ENCODE results near the gene WDR12. TPM values are rescaled to one million over a fixed set of nuclear protein-coding genes. Genes with fewer than 3 reads are reported as not detected.
"Not testable (repeated sequence)": the region's sequence is repeated elsewhere in the genome, so short reads cannot be mapped to it uniquely, and the experiment has no call there.

Gene WDR12
- total RNA-seq, 3 donors from 2014 or later: 11.5 to 32.8 (median 19.3) TPM

DNA sequence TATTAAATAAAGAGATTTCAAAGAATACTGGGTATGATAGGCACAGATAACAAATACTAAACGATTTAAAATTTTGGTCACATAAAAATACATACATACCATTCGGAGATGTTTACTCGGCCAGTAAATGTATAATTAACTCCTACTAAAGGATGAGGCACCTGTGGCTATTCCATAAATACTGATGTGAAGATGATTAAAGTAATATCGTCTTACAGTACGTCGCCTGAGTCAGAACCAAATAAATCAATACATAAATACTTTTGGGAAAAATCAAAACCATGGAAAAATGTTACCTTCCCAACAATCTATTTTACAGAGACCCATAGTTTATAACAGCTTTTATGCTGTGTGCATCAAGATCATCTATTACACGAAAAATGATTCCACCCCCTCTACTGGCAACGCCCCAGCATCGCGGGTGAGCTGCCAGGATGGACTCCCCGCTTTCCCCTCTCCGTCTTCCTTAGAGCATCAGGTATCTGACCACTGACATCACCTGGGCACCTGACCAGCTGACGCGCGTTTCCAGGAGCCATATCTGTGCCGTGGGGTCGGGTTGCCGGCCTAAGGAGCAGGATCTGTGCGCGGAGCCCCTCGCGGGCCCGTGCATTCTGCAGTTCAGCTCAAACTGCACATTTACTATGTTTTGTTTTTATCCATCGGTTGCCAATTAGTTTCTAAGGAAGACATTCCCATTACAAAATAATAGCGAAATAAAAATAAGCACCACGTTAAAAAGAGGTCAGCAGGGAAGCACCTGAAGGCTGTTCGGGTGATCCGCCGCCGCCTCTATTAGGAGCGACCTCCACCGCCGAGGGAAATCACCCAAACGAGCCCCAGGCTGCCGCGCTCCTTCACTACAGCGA, 40.8 kb downstream of the WDR12 start:
- no peaks in the 10 kb centered on the region for H3K4me1 ChIP-seq
- H3K4me3 ChIP-seq: peak overlapping the region; percentile 58 to 81 (median 77)
- H3K36me3 ChIP-seq: no peaks in the 10 kb centered on the region
- peak; percentile 50 to 59 for DNase-seq (ENCODE audit: low spot score in 2 of 2)
- no peaks in the 10 kb centered on the region for H3K9me3 ChIP-seq
- peak in 1 of 3 donors; percentile 17 for TF ChIP-seq POLR2AphosphoS5 (IDR thresholded peaks at IDR 0.05)
- TF ChIP-seq CTCF (IDR thresholded peaks at IDR 0.05): peak in 1 of 3 donors; percentile 7
- TF ChIP-seq POLR2A (IDR thresholded peaks at IDR 0.05): no peak
- peak overlapping the region; percentile 59 to 81 for H3K27ac ChIP-seq
- H3K27me3 ChIP-seq: no peaks in the 10 kb centered on the region
- intact Hi-C loops (cut with DNase I; ENCODE audit: low total_unique reads): no loop called here

GRCh38 chr2:202861987-202862386, 49.5 kb downstream of the WDR12 start:
- H3K9me3 ChIP-seq: no peaks in the 10 kb centered on the region
- no peaks in the 10 kb centered on the region for H3K27me3 ChIP-seq
- H3K27ac ChIP-seq: no peak overlapping the region
- intact Hi-C loops (cut with DNase I; ENCODE audit: low total_unique reads): no loop called here
- H3K36me3 ChIP-seq: no peaks in the 10 kb centered on the region
- H3K4me3 ChIP-seq: no peak overlapping the region
- TF ChIP-seq POLR2AphosphoS5 (IDR thresholded peaks at IDR 0.05) (no peak), CTCF (IDR thresholded peaks at IDR 0.05) (no peak), POLR2A (IDR thresholded peaks at IDR 0.05) (no peak)
- no peaks in the 10 kb centered on the region for H3K4me1 ChIP-seq
- no peak for DNase-seq (ENCODE audit: low spot score in 2 of 2)

GRCh38 chr2:202858601-202859000, 52.9 kb downstream of the WDR12 start:
- no peaks in the 10 kb centered on the region for H3K36me3 ChIP-seq
- TF ChIP-seq POLR2A (IDR thresholded peaks at IDR 0.05) (no peak), CTCF (IDR thresholded peaks at IDR 0.05) (no peak), POLR2AphosphoS5 (IDR thresholded peaks at IDR 0.05) (no peak)
- H3K27ac ChIP-seq: no peak overlapping the region
- intact Hi-C loops (cut with DNase I; ENCODE audit: low total_unique reads): no loop called here
- DNase-seq (ENCODE audit: low spot score in 2 of 2): no peak
- H3K4me1 ChIP-seq: no peaks in the 10 kb centered on the region
- H3K4me3 ChIP-seq: no peak overlapping the region
- H3K27me3 ChIP-seq: no peaks in the 10 kb centered on the region
- no peaks in the 10 kb centered on the region for H3K9me3 ChIP-seq

- H3K36me3 ChIP-seq; H3K27ac ChIP-seq; H3K9me3 ChIP-seq; intact Hi-C loops (cut with DNase I; ENCODE audit: low total_unique reads); DNase-seq (ENCODE audit: low spot score in 2 of 2); H3K4me1 ChIP-seq; H3K4me3 ChIP-seq; H3K27me3 ChIP-seq: not testable (repeated sequence)
Measured at GRCh38 chr2:202849343-202849742, 62.1 kb downstream of the WDR12 start.

DNA sequence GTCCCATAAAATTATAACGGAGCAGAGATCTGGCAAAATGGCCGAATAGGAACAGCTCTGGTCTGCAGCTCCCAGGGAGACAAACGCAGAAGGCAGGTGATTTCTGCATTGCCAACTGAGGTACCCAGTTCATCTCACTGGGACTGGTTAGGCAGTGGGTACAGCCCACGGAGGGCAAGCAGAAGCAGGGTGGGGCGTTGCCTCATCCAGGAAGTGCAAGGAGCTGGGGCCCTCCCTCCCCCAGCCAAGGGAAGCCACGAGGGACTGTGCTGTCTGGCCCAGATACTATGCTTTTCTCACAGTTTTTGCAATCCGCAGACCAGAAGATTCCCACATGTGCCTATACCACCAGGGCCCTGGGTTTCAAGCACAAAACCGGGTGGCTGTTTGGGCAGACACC, 62.7 kb downstream of the WDR12 start:
- Histone ChIP-seq H3K4me3 (no peak overlapping the region), H3K27me3 (no peaks in the 10 kb centered on the region), H3K36me3 (no peaks in the 10 kb centered on the region), H3K9me3 (no peaks in the 10 kb centered on the region), H3K4me1 (no peaks in the 10 kb centered on the region), H3K27ac (no peak overlapping the region)
- intact Hi-C loops (cut with DNase I; ENCODE audit: low total_unique reads): no loop called here
- TF ChIP-seq POLR2A (IDR thresholded peaks at IDR 0.05): no peak
- TF ChIP-seq POLR2AphosphoS5 (IDR thresholded peaks at IDR 0.05): no peak
- TF ChIP-seq CTCF (IDR thresholded peaks at IDR 0.05): no peak
- no peak for DNase-seq (ENCODE audit: low spot score in 2 of 2)
